ENCODE data around the gene NUP210. TPM values are rescaled to one million over a fixed set of nuclear protein-coding genes. Genes with fewer than 3 reads are reported as not detected.
A peak's percentile ranks its signal among the peaks of the same experiment; 100 is the strongest.

Gene NUP210
- total RNA-seq, 2 experiments from 2014 or later: 196 to 204 TPM

DNA sequence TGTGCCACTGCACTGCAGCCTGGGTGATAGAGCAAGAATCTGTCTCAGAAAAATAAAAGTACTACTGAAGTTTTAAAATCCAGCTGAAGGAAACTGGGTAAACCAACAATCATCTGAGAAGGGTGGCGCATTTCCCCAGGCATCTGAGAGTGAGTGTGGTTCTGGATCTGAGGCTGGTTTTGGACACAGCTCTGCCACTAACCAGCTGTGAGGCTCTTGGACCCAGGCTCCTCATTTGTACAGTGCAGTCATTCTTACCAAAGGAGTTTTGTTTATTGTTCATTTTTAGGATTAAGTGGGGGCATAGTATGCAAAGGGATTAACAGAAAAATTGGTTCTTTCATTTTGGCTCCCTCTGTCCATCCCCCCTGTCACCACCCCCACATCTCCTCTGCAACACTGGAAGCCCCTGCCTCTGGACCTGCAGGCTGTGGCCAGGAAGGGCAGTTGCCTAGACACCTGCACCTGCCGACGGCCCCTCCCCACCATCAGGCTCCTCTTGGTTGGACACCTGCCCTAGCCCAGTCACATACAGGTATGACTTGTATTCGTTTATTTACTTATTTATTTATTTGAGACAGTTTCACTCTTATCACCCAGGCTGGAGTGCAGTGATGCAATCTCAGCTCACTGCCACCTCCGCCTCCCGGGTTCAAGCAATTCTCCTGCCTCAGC is 8.8 kb downstream of the NUP210 start:
- POLR2A ChIA-PET: no interaction called here
- Mint-ChIP-seq H3K4me1 (peaks cover 49% of the 10 kb centered on the region), H3K27me3 (no peaks in the 10 kb centered on the region), H3K27ac (peak overlapping the region; percentile 25), H3K36me3 (ENCODE audit: low read depth) (peaks cover 43% of the 10 kb centered on the region), H3K4me3 (no peak overlapping the region), H3K9me3 (peaks cover 10% of the 10 kb centered on the region)
- CTCF ChIA-PET: interaction anchor here (1.2 kb wide), 1 partner anchor 8 kb away, joined by 3 read pairs; no protein-coding TSS in a partner anchor
- no peak for DNase-seq

DNA sequence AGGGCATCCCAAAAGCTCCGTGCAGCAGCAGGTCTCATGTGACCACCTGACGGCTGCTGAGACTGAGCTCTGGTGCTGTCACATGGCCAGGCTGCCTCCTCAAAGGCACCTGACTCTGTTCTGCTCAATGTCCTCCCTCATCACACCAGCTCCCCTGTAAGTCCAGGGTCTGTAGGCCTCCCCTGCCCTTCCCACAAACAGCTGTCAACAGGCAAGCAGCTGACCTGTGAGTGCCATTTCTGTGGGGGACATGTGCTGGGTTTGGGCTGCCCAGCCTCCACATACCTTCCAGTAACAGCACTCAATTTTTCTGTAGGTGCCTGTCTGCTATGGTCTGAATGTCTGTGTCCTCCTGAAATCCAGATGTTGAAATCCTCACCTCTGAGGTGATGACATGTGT is 11.2 kb downstream of the NUP210 start:
- ChIA-PET POLR2A (no interaction called here), CTCF (interaction anchor here (0.7 to 2.1 kb wide), 6 partner anchors 10 to 1442 kb away, joined by 3 to 8 read pairs (median 4); no protein-coding TSS in a partner anchor)
- Mint-ChIP-seq H3K4me3 (no peak overlapping the region), H3K27ac (no peak overlapping the region), H3K27me3 (no peaks in the 10 kb centered on the region), H3K36me3 (ENCODE audit: low read depth) (peaks cover 46% of the 10 kb centered on the region), H3K9me3 (peaks cover 10% of the 10 kb centered on the region), H3K4me1 (peaks cover 35% of the 10 kb centered on the region)
- DNase-seq: no peak

DNA sequence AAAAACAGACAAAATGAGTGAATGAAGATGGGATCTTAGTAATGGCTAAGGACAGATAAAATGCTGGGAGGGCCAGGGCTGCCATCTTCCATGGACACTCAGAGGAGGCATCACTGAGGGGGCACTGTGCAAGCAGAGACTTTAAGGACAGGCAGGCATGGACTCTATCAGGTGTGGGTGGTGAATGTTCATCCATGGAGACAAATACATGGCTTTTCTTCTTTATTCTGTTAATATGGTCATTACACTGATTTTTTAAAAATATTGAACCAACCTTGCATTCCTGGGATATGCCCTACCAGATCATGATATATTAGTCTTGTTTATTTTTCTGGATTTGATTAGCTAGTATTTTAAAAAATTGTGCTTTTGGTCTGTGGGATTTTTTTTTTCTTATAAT is 12.2 kb downstream of the NUP210 start:
- Mint-ChIP-seq H3K9me3 (peaks cover 10% of the 10 kb centered on the region), H3K27me3 (no peaks in the 10 kb centered on the region), H3K36me3 (ENCODE audit: low read depth) (peaks cover 46% of the 10 kb centered on the region), H3K4me3 (no peak overlapping the region), H3K27ac (no peak overlapping the region), H3K4me1 (peaks cover 27% of the 10 kb centered on the region)
- ChIA-PET POLR2A (no interaction called here), CTCF (interaction anchor here (0.6 to 2.1 kb wide), 6 partner anchors 8 to 81 kb away, joined by 3 to 7 read pairs (median 4); no protein-coding TSS in a partner anchor)
- no peak for DNase-seq

DNA sequence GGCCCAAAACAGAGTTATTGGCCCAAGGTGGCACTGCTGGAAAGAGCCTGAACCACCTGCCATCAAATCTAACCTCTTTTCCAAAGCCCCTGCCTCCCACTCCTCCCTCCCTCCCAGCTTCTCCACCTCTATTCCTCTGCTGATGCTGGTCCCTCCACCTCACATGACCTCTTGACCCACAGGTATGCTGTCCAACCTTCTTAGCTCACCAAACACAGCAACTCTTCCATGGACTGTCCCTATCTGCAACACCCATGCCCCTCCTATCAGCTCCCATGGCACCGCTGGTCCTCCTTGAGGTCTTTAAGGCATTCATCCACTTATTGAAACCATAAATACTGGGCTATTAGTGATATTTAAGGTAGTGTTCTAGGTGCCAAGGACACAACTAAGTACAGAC is 12.6 kb downstream of the NUP210 start:
- ChIA-PET POLR2A (no interaction called here), CTCF (interaction anchor here (0.6 to 2.1 kb wide), 6 partner anchors 9 to 81 kb away, joined by 3 to 7 read pairs (median 5); no protein-coding TSS in a partner anchor)
- Mint-ChIP-seq H3K36me3 (ENCODE audit: low read depth) (peaks cover 49% of the 10 kb centered on the region), H3K9me3 (peaks cover 10% of the 10 kb centered on the region), H3K27me3 (no peaks in the 10 kb centered on the region), H3K4me3 (no peak overlapping the region), H3K4me1 (peaks cover 25% of the 10 kb centered on the region), H3K27ac (no peak overlapping the region)
- DNase-seq: no peak

DNA sequence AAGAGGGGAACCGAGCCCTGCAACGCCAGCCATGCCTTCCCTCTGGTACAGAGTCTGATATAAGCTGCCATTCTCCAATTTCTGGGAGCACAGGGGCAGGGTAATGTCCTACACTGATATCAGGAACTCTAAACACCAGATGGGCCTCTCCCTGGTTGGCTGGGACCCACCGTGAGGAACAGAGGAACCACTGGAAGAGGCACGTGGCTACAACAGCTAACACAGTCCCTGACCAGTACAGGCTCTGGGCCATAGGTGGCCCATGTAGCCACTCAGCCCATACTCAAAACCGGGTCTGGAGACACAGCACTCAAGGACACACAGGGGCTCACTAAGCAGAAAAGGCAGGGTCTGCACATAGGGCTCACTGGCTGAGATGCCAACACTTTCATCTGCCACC is 13.9 kb downstream of the NUP210 start:
- no peak for DNase-seq
- peaks cover 24% of the 10 kb centered on the region for H3K4me1 Mint-ChIP-seq
- peak overlapping the region; percentile 5 for H3K27ac Mint-ChIP-seq
- CTCF ChIA-PET: interaction anchor here (1.1 to 1.9 kb wide), 4 partner anchors 9 to 45 kb away, joined by 3 to 6 read pairs (median 4); no protein-coding TSS in a partner anchor
- no peak overlapping the region for H3K4me3 Mint-ChIP-seq
- peaks cover 51% of the 10 kb centered on the region for H3K36me3 Mint-ChIP-seq (ENCODE audit: low read depth)
- H3K9me3 Mint-ChIP-seq: peaks cover 10% of the 10 kb centered on the region
- POLR2A ChIA-PET: no interaction called here
- H3K27me3 Mint-ChIP-seq: no peaks in the 10 kb centered on the region

DNA sequence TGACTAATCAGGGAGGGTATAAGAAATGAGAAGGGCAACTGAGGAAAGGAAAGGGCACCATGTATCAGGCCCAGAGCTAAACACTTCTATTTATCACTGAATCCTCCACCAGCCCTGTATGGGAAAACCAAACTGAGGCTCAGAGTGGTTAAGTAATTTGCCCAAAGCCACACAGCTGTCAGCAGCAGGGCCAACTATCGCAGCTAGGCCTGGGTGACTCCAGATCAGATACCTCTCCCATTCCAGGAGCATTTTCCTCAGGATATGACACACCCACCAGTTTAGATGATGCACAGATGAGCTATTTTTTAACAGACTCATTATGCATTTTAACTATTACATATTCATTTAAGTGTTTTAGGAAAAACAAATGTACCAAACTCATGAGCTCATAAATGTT is 14.5 kb downstream of the NUP210 start:
- Mint-ChIP-seq H3K4me1 (peaks cover 21% of the 10 kb centered on the region), H3K36me3 (ENCODE audit: low read depth) (peaks cover 49% of the 10 kb centered on the region), H3K27me3 (no peaks in the 10 kb centered on the region), H3K9me3 (peaks cover 10% of the 10 kb centered on the region), H3K4me3 (no peak overlapping the region), H3K27ac (no peak overlapping the region)
- no peak for DNase-seq
- ChIA-PET CTCF (interaction anchor here (0.6 to 1.9 kb wide), 7 partner anchors 9 to 46 kb away, joined by 3 to 6 read pairs (median 3); no protein-coding TSS in a partner anchor), POLR2A (no interaction called here)

DNA sequence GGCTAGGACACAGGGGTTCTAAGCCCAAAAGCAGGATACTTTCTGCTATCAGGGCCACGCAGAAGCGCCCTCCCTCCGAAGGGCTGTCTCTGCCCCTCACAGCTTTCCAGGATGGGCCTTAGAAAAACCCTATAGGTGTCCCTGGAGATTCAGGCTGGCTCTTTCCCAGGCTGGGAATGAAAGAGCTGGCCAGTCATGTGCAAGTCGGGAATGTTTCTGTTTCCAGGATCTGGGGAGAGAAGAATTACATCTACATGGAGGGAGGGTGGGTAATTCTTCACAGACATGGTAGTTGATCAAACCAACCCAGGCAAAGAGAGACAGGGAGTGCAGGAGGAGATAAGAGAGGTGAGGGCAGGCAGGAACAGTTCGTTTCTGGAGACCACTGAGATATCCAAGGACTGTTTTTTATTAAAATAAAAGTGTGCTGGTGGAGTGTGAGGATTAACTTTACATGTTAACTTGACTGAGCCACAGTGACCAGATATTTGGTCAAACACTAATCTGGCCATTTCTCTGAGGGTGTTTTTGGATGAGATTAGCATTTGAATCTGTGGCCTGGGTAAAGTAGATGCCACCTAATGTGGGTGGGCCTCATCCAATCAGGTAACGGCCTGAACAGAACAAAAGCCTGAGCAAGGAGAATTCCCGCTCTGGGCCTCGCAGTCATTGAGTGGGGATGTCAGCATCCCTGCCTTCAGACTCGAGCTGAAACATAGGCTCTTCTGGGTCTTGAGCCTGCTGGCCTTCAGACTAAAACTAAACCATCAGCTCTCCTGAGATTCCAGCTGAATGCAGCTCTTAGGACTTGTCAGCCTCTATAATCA is 15.3 kb downstream of the NUP210 start:
- Mint-ChIP-seq H3K27ac (no peak overlapping the region), H3K27me3 (no peaks in the 10 kb centered on the region), H3K9me3 (peaks cover 10% of the 10 kb centered on the region), H3K36me3 (ENCODE audit: low read depth) (peaks cover 49% of the 10 kb centered on the region), H3K4me1 (peaks cover 21% of the 10 kb centered on the region), H3K4me3 (no peak overlapping the region)
- ChIA-PET CTCF (interaction anchor here (0.6 to 1.5 kb wide), 8 partner anchors 8 to 1214 kb away, joined by 3 read pairs; no protein-coding TSS in a partner anchor), POLR2A (no interaction called here)
- no peak for DNase-seq

DNA sequence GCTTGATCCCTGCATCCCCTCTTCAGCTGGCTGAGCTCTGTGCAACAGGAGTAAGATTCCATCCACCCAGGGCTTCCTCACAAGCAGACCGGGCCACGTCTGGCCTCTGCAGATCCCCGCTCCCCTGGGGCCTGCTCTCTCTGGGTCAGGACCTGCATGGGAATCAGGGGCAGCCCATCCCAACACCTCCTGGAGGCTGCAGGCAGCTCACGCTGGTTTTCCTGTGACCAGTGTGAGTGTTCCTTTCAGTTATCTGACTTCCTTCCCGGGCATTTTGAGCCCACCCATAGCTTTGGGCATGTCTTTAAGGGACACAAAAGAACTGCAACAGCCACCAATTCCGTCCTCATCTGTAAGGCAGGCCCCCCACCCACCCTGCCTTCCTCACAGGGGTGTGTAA is 16.3 kb downstream of the NUP210 start:
- Mint-ChIP-seq H3K27ac (no peak overlapping the region), H3K27me3 (no peaks in the 10 kb centered on the region), H3K4me3 (no peak overlapping the region), H3K9me3 (peaks cover 10% of the 10 kb centered on the region), H3K4me1 (peaks cover 21% of the 10 kb centered on the region), H3K36me3 (ENCODE audit: low read depth) (peaks cover 41% of the 10 kb centered on the region)
- DNase-seq: no peak
- POLR2A ChIA-PET: no interaction called here
- CTCF ChIA-PET: interaction anchor here (0.7 to 1.1 kb wide), 2 partner anchors 9 to 17 kb away, joined by 3 read pairs; no protein-coding TSS in a partner anchor

DNA sequence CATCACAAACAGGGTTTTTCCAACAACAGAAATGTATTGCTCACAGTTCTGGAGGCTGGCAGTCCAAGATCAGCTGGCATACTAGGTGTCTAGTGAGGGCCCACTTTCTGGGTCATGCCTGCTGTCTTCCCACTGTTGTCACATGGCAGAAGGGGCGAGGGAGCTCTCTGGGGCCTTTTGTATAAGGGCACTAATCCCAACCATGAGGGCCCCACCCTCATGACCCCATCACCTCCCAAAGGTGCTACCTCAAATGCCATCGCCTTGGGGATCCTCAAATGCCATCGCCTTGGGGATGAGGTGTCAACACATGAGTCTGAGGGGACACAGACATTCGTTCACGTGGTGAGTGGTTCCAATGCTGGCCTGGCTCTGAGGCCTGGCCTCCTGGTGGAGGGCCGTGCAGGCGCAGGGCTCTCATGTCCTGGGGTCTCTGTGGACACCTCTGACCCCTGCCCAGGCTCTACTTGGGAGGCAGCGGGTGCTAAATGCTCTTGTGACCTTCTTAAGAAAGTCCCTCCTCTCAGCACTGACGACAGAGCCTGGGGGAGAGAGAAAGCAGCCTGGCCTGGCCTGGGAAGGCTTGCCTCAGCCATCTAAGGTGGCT is 16.8 kb downstream of the NUP210 start:
- peaks cover 8% of the 10 kb centered on the region for H3K9me3 Mint-ChIP-seq
- peaks cover 37% of the 10 kb centered on the region for H3K36me3 Mint-ChIP-seq (ENCODE audit: low read depth)
- CTCF ChIA-PET: no interaction called here
- POLR2A ChIA-PET: no interaction called here
- H3K4me1 Mint-ChIP-seq: peaks cover 21% of the 10 kb centered on the region
- H3K27me3 Mint-ChIP-seq: no peaks in the 10 kb centered on the region
- no peak overlapping the region for H3K4me3 Mint-ChIP-seq
- no peak for DNase-seq
- H3K27ac Mint-ChIP-seq: no peak overlapping the region

DNA sequence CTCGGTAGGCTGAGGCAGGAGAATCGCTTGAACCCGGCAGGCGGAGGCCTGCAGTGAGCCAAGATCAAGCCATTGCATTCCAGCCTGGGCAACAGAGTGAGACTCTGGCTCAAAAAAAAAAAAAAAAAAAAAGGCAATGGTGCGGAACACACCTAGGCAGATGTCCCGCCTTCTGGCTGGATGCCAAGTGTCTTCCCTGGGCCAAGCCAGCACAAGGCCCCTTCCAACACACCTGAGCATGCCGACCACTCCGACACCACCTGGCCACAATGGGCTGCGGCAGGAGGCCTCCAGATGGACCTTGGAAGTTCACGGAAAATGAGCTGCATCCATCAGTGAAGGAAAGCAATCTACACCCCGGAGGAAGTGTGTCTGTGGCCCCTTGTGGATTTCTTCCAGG is 19.0 kb downstream of the NUP210 start:
- peaks cover 11% of the 10 kb centered on the region for H3K4me1 Mint-ChIP-seq
- peaks cover 36% of the 10 kb centered on the region for H3K36me3 Mint-ChIP-seq (ENCODE audit: low read depth)
- H3K27me3 Mint-ChIP-seq: no peaks in the 10 kb centered on the region
- no peak overlapping the region for H3K4me3 Mint-ChIP-seq
- ChIA-PET CTCF (no interaction called here), POLR2A (no interaction called here)
- H3K9me3 Mint-ChIP-seq: no peaks in the 10 kb centered on the region
- no peak for DNase-seq
- H3K27ac Mint-ChIP-seq: no peak overlapping the region

DNA sequence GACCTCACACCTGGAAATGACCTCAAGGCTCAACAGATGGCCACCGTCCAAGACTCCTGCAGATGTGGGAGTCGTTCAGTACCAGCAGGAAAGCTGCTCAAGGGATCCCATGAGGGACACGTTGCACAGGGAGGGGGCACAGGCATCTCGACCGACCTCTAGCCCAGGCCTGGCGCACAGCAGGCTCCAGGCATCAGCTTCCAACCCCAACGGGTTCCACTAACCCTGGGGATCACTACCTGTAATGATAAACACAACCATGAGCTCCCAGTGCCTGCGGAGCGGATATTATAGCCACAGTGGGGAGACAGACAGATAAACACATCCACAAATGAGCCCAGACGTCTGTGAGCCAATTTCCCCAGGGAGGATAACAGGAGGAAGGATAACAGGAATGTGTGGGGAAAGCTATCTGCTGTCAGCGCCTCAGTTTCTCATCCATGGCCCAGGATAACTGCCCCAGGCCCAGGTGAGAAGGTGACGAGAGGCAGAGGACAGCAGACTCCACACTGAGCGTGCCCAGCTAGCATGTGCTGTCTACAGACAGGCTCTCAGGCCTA is 19.9 kb downstream of the NUP210 start:
- no peaks in the 10 kb centered on the region for H3K27me3 Mint-ChIP-seq
- H3K36me3 Mint-ChIP-seq (ENCODE audit: low read depth): peaks cover 43% of the 10 kb centered on the region
- H3K4me1 Mint-ChIP-seq: peaks cover 7% of the 10 kb centered on the region
- H3K9me3 Mint-ChIP-seq: no peaks in the 10 kb centered on the region
- POLR2A ChIA-PET: no interaction called here
- no peak for DNase-seq
- no peak overlapping the region for H3K27ac Mint-ChIP-seq
- no peak overlapping the region for H3K4me3 Mint-ChIP-seq
- CTCF ChIA-PET: no interaction called here

DNA sequence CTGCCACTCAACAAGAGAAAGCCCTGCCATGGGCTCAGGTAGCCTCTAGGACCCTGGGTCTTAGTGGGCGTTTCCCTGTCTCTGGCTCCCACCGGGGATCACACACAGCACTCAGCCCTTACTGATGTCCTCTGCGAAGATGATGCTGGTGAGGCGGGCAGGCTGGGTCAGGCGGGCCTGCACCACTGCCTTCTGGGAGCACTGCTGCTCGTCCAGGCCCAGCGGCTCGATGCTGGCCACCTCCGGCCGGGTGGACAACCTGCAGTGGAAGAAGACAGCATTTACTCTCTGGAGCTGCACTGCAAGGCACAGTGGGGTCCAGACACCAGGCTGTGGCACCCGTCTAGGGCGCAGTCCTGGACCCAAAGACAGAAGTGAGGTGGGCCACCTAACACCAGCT is 20.5 kb downstream of the NUP210 start:
- no peak for DNase-seq
- CTCF ChIA-PET: no interaction called here
- Mint-ChIP-seq H3K4me1 (peaks cover 5% of the 10 kb centered on the region), H3K9me3 (no peaks in the 10 kb centered on the region), H3K27ac (no peak overlapping the region), H3K27me3 (no peaks in the 10 kb centered on the region), H3K36me3 (ENCODE audit: low read depth) (peaks cover 42% of the 10 kb centered on the region), H3K4me3 (no peak overlapping the region)
- POLR2A ChIA-PET: no interaction called here
